Brain microvascular endothelial cell (primary cell): ENCODE measurements around the gene ENOX1.

Source experiments
- DNase-seq: peaks from one replicate; pipeline ENCODE4 v3.0.0-alpha.2; 2020
- H3K27ac ChIP-seq: fragments of 250-450 bp; sonication (Bioruptor Pico); 2 replicates; pipeline ENCODE4 v1.5.1; 2020; ENCODE audit warnings: mild to moderate bottlenecking, moderate library complexity
- H3K27me3 ChIP-seq: fragments of 250-450 bp; sonication (Bioruptor Pico); replicated peaks from 2 replicates; pipeline ENCODE4 v1.5.1; 2020; ENCODE audit warnings: mild to moderate bottlenecking
- H3K36me3 ChIP-seq: fragments of 250-450 bp; sonication (Bioruptor Pico); replicated peaks from 2 replicates; pipeline ENCODE4 v1.5.1; 2020; ENCODE audit warnings: mild to moderate bottlenecking
- H3K4me3 ChIP-seq: 2 replicates; pipeline ENCODE4 v1.5.1; 2011; ENCODE audit warnings: low read depth, mild to moderate bottlenecking, control low read depth, low read length, moderate library complexity
- CTCF ChIP-seq: IDR thresholded peaks from 2 replicates; pipeline ENCODE4 v1.5.1; 2011; ENCODE audit warnings: low read depth, mild to moderate bottlenecking, moderate library complexity, low read length, control low read depth, inconsistent platforms; ENCODE audit errors: missing control alignments
- in situ Hi-C: cut with HindIII; loops from 2 replicates; pipeline ENCODE4 v1.10.0; 2017; ENCODE audit warnings: low sequenced_read_pairs, low pct_ligation_motif_present

Gene ENOX1

GRCh38 chr13:43299374-43299773, 487.4 kb downstream of the ENOX1 start:
- TF ChIP-seq CTCF = no peak
- Histone ChIP-seq H3K27me3 (no peaks in the 10 kb centered on the region), H3K27ac (no peak overlapping the region), H3K36me3 (no peaks in the 10 kb centered on the region), H3K4me3 (no peak overlapping the region)
- no peak for DNase-seq
- in situ Hi-C loops = no loop called here

GRCh38 chr13:43298816-43299215, 488.0 kb downstream of the ENOX1 start:
- no peak for DNase-seq
- in situ Hi-C loops = no loop called here
- no peak overlapping the region for H3K4me3 ChIP-seq
- no peak for TF ChIP-seq CTCF
- no peaks in the 10 kb centered on the region for H3K36me3 ChIP-seq
- H3K27me3 ChIP-seq = no peaks in the 10 kb centered on the region
- no peak overlapping the region for H3K27ac ChIP-seq

GRCh38 chr13:43297967-43298678, 488.6 kb downstream of the ENOX1 start:
- Histone ChIP-seq H3K4me3 (no peak overlapping the region), H3K27me3 (no peaks in the 10 kb centered on the region), H3K36me3 (no peaks in the 10 kb centered on the region), H3K27ac (no peak overlapping the region)
- in situ Hi-C loops = no loop called here
- DNase-seq = no peak
- no peak for TF ChIP-seq CTCF

GRCh38 chr13:43295825-43296564, 490.8 kb downstream of the ENOX1 start:
- TF ChIP-seq CTCF = no peak
- Histone ChIP-seq H3K36me3 (no peaks in the 10 kb centered on the region), H3K4me3 (no peak overlapping the region), H3K27me3 (no peaks in the 10 kb centered on the region), H3K27ac (no peak overlapping the region)
- in situ Hi-C loops = no loop called here
- no peak for DNase-seq

GRCh38 chr13:43295321-43295720, 491.5 kb downstream of the ENOX1 start:
- in situ Hi-C loops = no loop called here
- no peak for TF ChIP-seq CTCF
- no peak for DNase-seq
- no peak overlapping the region for H3K4me3 ChIP-seq
- no peaks in the 10 kb centered on the region for H3K36me3 ChIP-seq
- H3K27ac ChIP-seq = no peak overlapping the region
- no peaks in the 10 kb centered on the region for H3K27me3 ChIP-seq

GRCh38 chr13:43294412-43294811, 492.4 kb downstream of the ENOX1 start:
- TF ChIP-seq CTCF = no peak
- no peak for DNase-seq
- Histone ChIP-seq H3K4me3 (no peak overlapping the region), H3K27ac (no peak overlapping the region), H3K27me3 (no peaks in the 10 kb centered on the region), H3K36me3 (no peaks in the 10 kb centered on the region)
- in situ Hi-C loops = no loop called here
